ENCODE measurements around the gene VPS26C.

VPS26C gene

GRCh38 chr21:37184784-37185593 is 82.1 kb downstream of the VPS26C start:
- Histone ChIP-seq H3K36me3 (ENCODE audit: low read depth) (peaks cover 87% of the 10 kb centered on the region), H3K4me1 (ENCODE audit: insufficient read depth, poor library complexity, severe bottlenecking) (no peaks in the 10 kb centered on the region), H3K4me3 (ENCODE audit: severe bottlenecking) (no peak overlapping the region), H3K27ac (ENCODE audit: poor library complexity, severe bottlenecking) (no peak overlapping the region), H3K27me3 (ENCODE audit: insufficient read depth, poor library complexity, severe bottlenecking) (no peaks in the 10 kb centered on the region), H3K9me3 (ENCODE audit: severe bottlenecking) (peaks cover 2% of the 10 kb centered on the region)
- ATAC-seq (ENCODE audit: low read depth) (no peak), DNase-seq (ENCODE audit: low spot score) (no peak)
- TF ChIP-seq CTCF (IDR thresholded peaks at IDR 0.05; ENCODE audit: poor library complexity, severe bottlenecking): no peak

- DNase-seq (ENCODE audit: low spot score) (no peak), ATAC-seq (ENCODE audit: low read depth) (no peak)
- TF ChIP-seq CTCF (IDR thresholded peaks at IDR 0.05; ENCODE audit: poor library complexity, severe bottlenecking): no peak
- Histone ChIP-seq H3K9me3 (ENCODE audit: severe bottlenecking) (peaks cover 2% of the 10 kb centered on the region), H3K36me3 (ENCODE audit: low read depth) (peaks cover 89% of the 10 kb centered on the region), H3K27me3 (ENCODE audit: insufficient read depth, poor library complexity, severe bottlenecking) (no peaks in the 10 kb centered on the region), H3K4me1 (ENCODE audit: insufficient read depth, poor library complexity, severe bottlenecking) (no peaks in the 10 kb centered on the region), H3K27ac (ENCODE audit: poor library complexity, severe bottlenecking) (no peak overlapping the region), H3K4me3 (ENCODE audit: severe bottlenecking) (no peak overlapping the region)
Measured at GRCh38 chr21:37183749-37184148, 83.4 kb downstream of the VPS26C start.

- Histone ChIP-seq H3K9me3 (ENCODE audit: severe bottlenecking) (peaks cover 2% of the 10 kb centered on the region), H3K4me3 (ENCODE audit: severe bottlenecking) (no peak overlapping the region), H3K27me3 (ENCODE audit: insufficient read depth, poor library complexity, severe bottlenecking) (no peaks in the 10 kb centered on the region), H3K4me1 (ENCODE audit: insufficient read depth, poor library complexity, severe bottlenecking) (no peaks in the 10 kb centered on the region), H3K36me3 (ENCODE audit: low read depth) (peaks cover 87% of the 10 kb centered on the region), H3K27ac (ENCODE audit: poor library complexity, severe bottlenecking) (no peak overlapping the region)
- TF ChIP-seq CTCF (IDR thresholded peaks at IDR 0.05; ENCODE audit: poor library complexity, severe bottlenecking): no peak
- ATAC-seq (ENCODE audit: low read depth) (no peak), DNase-seq (ENCODE audit: low spot score) (no peak)
Measured at GRCh38 chr21:37182222-37182621, 84.9 kb downstream of the VPS26C start.

GRCh38 chr21:37181059-37181458 is 86.1 kb downstream of the VPS26C start:
- Histone ChIP-seq H3K27me3 (ENCODE audit: insufficient read depth, poor library complexity, severe bottlenecking) (no peaks in the 10 kb centered on the region), H3K4me1 (ENCODE audit: insufficient read depth, poor library complexity, severe bottlenecking) (no peaks in the 10 kb centered on the region), H3K9me3 (ENCODE audit: severe bottlenecking) (peaks cover 2% of the 10 kb centered on the region), H3K36me3 (ENCODE audit: low read depth) (peaks cover 85% of the 10 kb centered on the region), H3K27ac (ENCODE audit: poor library complexity, severe bottlenecking) (no peak overlapping the region), H3K4me3 (ENCODE audit: severe bottlenecking) (no peak overlapping the region)
- ATAC-seq (ENCODE audit: low read depth): no peak
- TF ChIP-seq CTCF (IDR thresholded peaks at IDR 0.05; ENCODE audit: poor library complexity, severe bottlenecking): no peak
- no peak for DNase-seq (ENCODE audit: low spot score)

GRCh38 chr21:37176716-37177115 is 90.4 kb downstream of the VPS26C start:
- no peaks in the 10 kb centered on the region for H3K4me1 ChIP-seq (ENCODE audit: insufficient read depth, poor library complexity, severe bottlenecking)
- H3K27me3 ChIP-seq (ENCODE audit: insufficient read depth, poor library complexity, severe bottlenecking): no peaks in the 10 kb centered on the region
- peaks cover 85% of the 10 kb centered on the region for H3K36me3 ChIP-seq (ENCODE audit: low read depth)
- H3K4me3 ChIP-seq (ENCODE audit: severe bottlenecking): no peak overlapping the region
- ATAC-seq (ENCODE audit: low read depth): no peak
- H3K9me3 ChIP-seq (ENCODE audit: severe bottlenecking): peaks cover 2% of the 10 kb centered on the region
- TF ChIP-seq CTCF (IDR thresholded peaks at IDR 0.05; ENCODE audit: poor library complexity, severe bottlenecking): no peak
- DNase-seq (ENCODE audit: low spot score): no peak
- no peak overlapping the region for H3K27ac ChIP-seq (ENCODE audit: poor library complexity, severe bottlenecking)

Data from RWPE2 (cell line).